Activated naive CD4-positive, alpha-beta T cell treated with anti-CD3 and anti-CD28 coated beads, Interleukin-2, amount 50 U/mL, for 24 hours (primary cell): ENCODE measurements around the gene RSBN1.
"Not testable (repeated sequence)": the region's sequence is repeated elsewhere in the genome, so short reads cannot be mapped to it uniquely, and the experiment has no call there.

ENCODE experiments used
- H3K27ac Mint-ChIP-seq: one replicate; pipeline ENCODE4 v1.8.0; 2021; ENCODE audit warnings: mild to moderate bottlenecking, mixed read lengths
- H3K27me3 Mint-ChIP-seq: one replicate; pipeline ENCODE4 v1.8.0; 2021; ENCODE audit warnings: mixed read lengths
- H3K36me3 Mint-ChIP-seq: one replicate; pipeline ENCODE4 v1.8.0; 2021; ENCODE audit warnings: mixed read lengths
- H3K4me1 Mint-ChIP-seq: one replicate; pipeline ENCODE4 v1.8.0; 2021; ENCODE audit warnings: mixed read lengths
- H3K4me3 Mint-ChIP-seq: one replicate; pipeline ENCODE4 v1.8.0; 2021; ENCODE audit warnings: mild to moderate bottlenecking, mixed read lengths
- H3K9me3 Mint-ChIP-seq: one replicate; pipeline ENCODE4 v1.8.0; 2021; ENCODE audit warnings: mixed read lengths

Gene RSBN1

DNA sequence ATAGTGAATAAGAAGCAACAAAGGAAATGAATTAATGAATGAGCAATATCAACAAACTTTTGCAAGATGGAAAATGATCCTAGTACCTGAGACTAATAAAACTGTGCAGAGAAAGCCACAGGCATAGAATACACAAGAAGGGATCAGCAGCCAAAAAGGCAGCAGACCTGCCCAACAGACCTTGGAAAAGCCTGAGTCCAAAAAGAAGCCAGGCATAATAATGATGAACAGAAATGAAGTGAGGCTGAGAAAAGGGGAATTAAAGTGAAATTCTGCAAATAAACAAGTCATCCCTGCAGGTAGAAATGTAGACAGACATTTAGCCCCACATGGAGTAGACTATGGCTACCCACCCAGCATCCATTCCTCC is 42.7 kb downstream of the RSBN1 start:
- H3K4me1 Mint-ChIP-seq = peaks cover 43% of the 10 kb centered on the region
- H3K4me3 Mint-ChIP-seq = no peak overlapping the region
- no peak overlapping the region for H3K27ac Mint-ChIP-seq
- H3K9me3 Mint-ChIP-seq = no peaks in the 10 kb centered on the region
- no peaks in the 10 kb centered on the region for H3K27me3 Mint-ChIP-seq
- peaks cover 20% of the 10 kb centered on the region for H3K36me3 Mint-ChIP-seq

GRCh38 chr1:113768916-113769600 is 43.2 kb downstream of the RSBN1 start:
- H3K27me3 Mint-ChIP-seq = no peaks in the 10 kb centered on the region
- peaks cover 20% of the 10 kb centered on the region for H3K36me3 Mint-ChIP-seq
- no peak overlapping the region for H3K4me3 Mint-ChIP-seq
- H3K9me3 Mint-ChIP-seq = no peaks in the 10 kb centered on the region
- H3K27ac Mint-ChIP-seq = peak overlapping the region; percentile 68
- peaks cover 43% of the 10 kb centered on the region for H3K4me1 Mint-ChIP-seq

DNA sequence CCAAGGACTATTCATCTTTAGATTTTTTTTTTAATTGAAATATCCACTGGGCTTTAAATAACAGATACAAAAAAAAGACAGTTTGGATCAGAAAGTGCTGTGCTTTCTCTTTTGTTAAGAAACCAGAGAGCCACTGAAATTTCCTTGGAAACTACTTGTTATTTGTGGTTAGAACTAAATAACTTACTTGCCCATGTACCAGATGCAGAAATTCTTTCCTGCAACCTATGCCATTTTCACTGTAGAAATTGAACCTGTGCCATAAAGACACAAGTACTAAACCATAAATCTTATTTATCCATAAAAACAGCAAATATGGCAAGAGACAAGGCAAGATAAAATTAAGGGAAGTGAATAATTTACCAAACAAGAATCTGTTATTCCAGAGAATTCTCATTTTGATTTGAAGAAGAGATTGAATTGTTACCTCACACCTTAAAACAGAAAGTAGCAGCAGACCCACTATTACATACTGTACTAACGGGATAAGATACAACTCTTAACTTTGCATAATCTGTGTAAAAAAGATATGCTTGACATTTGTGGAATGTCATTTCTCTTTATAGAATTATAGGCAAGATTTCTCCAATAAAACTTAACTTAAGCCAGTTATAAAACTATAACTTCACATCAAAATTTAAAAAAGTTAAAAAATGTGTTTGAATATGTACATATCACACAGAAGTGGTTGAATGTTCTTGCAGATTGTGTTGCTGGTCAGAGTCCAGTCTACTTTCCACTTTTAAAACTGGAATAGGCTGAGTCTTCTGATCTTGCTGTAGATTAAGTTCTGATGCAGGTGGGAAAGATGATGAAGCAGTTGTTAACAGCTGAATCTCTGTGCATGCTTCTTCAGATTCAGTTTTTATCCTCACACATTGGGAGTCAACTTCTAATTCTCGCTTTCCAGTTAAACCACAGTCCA is 46.7 kb downstream of the RSBN1 start:
- Mint-ChIP-seq H3K27ac (peak overlapping the region; percentile 62), H3K9me3 (no peaks in the 10 kb centered on the region), H3K4me1 (peaks cover 23% of the 10 kb centered on the region), H3K36me3 (peaks cover 14% of the 10 kb centered on the region), H3K4me3 (no peak overlapping the region), H3K27me3 (no peaks in the 10 kb centered on the region)

- Mint-ChIP-seq H3K27me3 (no peaks in the 10 kb centered on the region), H3K9me3 (no peaks in the 10 kb centered on the region), H3K4me3 (no peak overlapping the region), H3K4me1 (peaks cover 13% of the 10 kb centered on the region), H3K27ac (no peak overlapping the region), H3K36me3 (peaks cover 14% of the 10 kb centered on the region)
These were observed 48.6 kb downstream of the RSBN1 start for GRCh38 chr1:113763661-113764060.

- H3K4me1 Mint-ChIP-seq = peaks cover 7% of the 10 kb centered on the region
- peak overlapping the region; percentile 74 for H3K27ac Mint-ChIP-seq
- H3K27me3 Mint-ChIP-seq = no peaks in the 10 kb centered on the region
- peaks cover 4% of the 10 kb centered on the region for H3K36me3 Mint-ChIP-seq
- no peak overlapping the region for H3K4me3 Mint-ChIP-seq
- no peaks in the 10 kb centered on the region for H3K9me3 Mint-ChIP-seq
These were observed 50.3 kb downstream of the RSBN1 start for GRCh38 chr1:113761937-113762336.

- no peaks in the 10 kb centered on the region for H3K9me3 Mint-ChIP-seq
- H3K4me1 Mint-ChIP-seq = peaks cover 7% of the 10 kb centered on the region
- H3K36me3 Mint-ChIP-seq = peaks cover 3% of the 10 kb centered on the region
- H3K27me3 Mint-ChIP-seq = no peaks in the 10 kb centered on the region
- H3K4me3 Mint-ChIP-seq = peak overlapping the region; percentile 95
- peak overlapping the region; percentile 86 for H3K27ac Mint-ChIP-seq
These were observed 51.9 kb downstream of the RSBN1 start for GRCh38 chr1:113760102-113761080.

DNA sequence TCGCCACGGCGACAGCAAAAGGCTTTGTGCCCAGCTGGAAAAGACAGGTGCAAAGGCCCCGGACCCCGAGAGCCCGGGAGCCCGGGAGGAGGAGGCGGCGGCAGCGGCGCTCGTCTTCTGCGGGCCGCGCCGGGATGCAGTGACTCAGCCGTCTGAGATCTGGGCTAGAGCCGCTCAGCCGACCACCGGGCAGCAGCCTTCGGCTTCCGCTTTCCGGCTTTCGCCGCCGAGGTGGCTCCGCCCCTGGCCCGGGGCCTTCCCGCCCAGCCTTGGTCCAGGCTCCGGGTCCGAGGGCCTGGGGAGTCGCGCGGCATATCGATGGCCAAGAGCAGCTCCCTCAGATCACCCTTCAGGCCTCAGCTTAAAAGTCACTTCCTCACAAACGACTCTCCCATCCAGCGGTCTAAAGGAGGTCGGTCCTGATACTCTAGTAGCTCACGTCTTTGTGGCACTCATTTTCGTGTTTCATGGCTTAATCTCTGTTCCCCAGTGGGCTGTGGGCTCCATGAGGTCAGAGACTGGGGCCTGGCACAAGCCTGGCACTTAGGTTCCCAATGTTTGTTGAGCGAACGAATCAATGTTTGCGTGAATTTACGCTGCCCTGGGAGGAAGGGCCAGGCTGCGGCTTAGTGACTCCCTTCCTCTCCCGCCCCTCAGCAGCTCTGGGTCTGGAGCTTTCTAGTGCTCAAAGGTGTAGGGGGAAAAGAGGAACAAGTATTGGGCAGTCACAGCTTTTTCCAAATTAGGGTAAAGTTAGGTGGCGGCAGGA is 52.8 kb downstream of the RSBN1 start, which contains the start of gene PHTF1:
PHTF1 (minus strand) TSS at position 154 of the 769 bp plus-strand sequence. CDS start 783 bp downstream, outside the sequence.
- Mint-ChIP-seq H3K27me3 (no peaks in the 10 kb centered on the region), H3K36me3 (no peaks in the 10 kb centered on the region), H3K4me1 (peaks cover 7% of the 10 kb centered on the region), H3K9me3 (no peaks in the 10 kb centered on the region), H3K27ac (peak within 1 kb of the TSS; percentile 94), H3K4me3 (peak within 1 kb of the TSS; percentile 95)

GRCh38 chr1:113758631-113759332 is 53.5 kb downstream of the RSBN1 start:
- H3K4me3 Mint-ChIP-seq = peak overlapping the region; percentile 95
- H3K27me3 Mint-ChIP-seq = no peaks in the 10 kb centered on the region
- H3K4me1 Mint-ChIP-seq = peaks cover 7% of the 10 kb centered on the region

DNA sequence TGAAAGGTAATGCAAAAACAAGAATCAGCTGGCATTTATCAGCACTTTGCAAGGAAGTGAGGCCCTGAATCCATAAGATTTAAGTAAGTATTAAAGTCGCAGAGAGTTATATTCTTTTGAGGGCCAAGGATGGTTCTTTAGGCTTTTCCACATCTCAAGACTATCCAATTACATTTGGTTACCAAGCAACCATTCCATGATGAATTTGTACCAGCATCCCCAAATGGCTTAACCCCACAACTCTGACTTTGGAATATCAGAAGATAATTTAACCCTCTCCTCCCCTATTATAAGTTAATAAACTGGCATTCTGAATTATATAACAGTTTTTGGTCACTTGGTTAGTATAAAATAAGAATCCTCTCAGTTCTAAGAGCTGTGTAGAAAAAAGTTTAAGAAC is 55.8 kb downstream of the RSBN1 start:
- Mint-ChIP-seq H3K9me3 (no peaks in the 10 kb centered on the region), H3K27me3 (no peaks in the 10 kb centered on the region), H3K36me3 (no peaks in the 10 kb centered on the region), H3K4me3 (no peak overlapping the region), H3K27ac (no peak overlapping the region), H3K4me1 (peaks cover 7% of the 10 kb centered on the region)

More at GRCh38 chr1:113758631-113759332, 53.5 kb downstream of the RSBN1 start:
- no peaks in the 10 kb centered on the region for H3K9me3 Mint-ChIP-seq
- H3K27ac Mint-ChIP-seq = peak overlapping the region; percentile 94
- no peaks in the 10 kb centered on the region for H3K36me3 Mint-ChIP-seq

- not testable (repeated sequence) for H3K4me1 Mint-ChIP-seq, H3K4me3 Mint-ChIP-seq, H3K27me3 Mint-ChIP-seq, H3K27ac Mint-ChIP-seq, H3K9me3 Mint-ChIP-seq, H3K36me3 Mint-ChIP-seq
These were observed 58.9 kb downstream of the RSBN1 start for GRCh38 chr1:113753333-113753732.

- no peaks in the 10 kb centered on the region for H3K4me1 Mint-ChIP-seq
These were observed 60.8 kb downstream of the RSBN1 start for GRCh38 chr1:113751516-113751915.

GRCh38 chr1:113751114-113751513 is 61.2 kb downstream of the RSBN1 start:
- Mint-ChIP-seq H3K4me1 (no peaks in the 10 kb centered on the region), H3K27me3 (no peaks in the 10 kb centered on the region), H3K4me3 (no peak overlapping the region), H3K27ac (no peak overlapping the region), H3K36me3 (peaks cover 3% of the 10 kb centered on the region), H3K9me3 (no peaks in the 10 kb centered on the region)

More at GRCh38 chr1:113751516-113751915, 60.8 kb downstream of the RSBN1 start:
- H3K36me3 Mint-ChIP-seq = peaks cover 3% of the 10 kb centered on the region
- no peaks in the 10 kb centered on the region for H3K27me3 Mint-ChIP-seq
- no peaks in the 10 kb centered on the region for H3K9me3 Mint-ChIP-seq
- no peak overlapping the region for H3K27ac Mint-ChIP-seq
- H3K4me3 Mint-ChIP-seq = no peak overlapping the region

DNA sequence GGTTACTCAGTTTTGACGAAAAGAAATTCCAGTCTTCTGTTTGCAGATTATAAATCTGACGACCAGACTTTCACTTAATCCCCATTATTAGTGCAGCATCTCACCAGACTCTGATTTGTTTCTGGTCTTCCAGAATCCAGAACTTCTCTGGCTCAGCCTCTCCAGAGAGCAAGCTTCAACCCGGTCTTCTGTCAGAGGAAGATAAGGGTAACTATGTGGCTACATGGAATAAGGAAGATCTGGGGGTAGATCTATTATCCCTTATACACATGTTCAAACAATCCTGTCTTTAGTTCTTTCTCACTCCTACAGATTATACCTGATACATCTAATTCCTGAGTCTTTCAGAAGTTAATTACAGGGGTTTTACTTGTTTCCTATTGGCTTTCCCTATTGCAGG is 62.9 kb downstream of the RSBN1 start:
- no peak overlapping the region for H3K27ac Mint-ChIP-seq
- no peaks in the 10 kb centered on the region for H3K4me1 Mint-ChIP-seq
- H3K36me3 Mint-ChIP-seq = peaks cover 3% of the 10 kb centered on the region
- no peaks in the 10 kb centered on the region for H3K27me3 Mint-ChIP-seq
- no peaks in the 10 kb centered on the region for H3K9me3 Mint-ChIP-seq
- no peak overlapping the region for H3K4me3 Mint-ChIP-seq

DNA sequence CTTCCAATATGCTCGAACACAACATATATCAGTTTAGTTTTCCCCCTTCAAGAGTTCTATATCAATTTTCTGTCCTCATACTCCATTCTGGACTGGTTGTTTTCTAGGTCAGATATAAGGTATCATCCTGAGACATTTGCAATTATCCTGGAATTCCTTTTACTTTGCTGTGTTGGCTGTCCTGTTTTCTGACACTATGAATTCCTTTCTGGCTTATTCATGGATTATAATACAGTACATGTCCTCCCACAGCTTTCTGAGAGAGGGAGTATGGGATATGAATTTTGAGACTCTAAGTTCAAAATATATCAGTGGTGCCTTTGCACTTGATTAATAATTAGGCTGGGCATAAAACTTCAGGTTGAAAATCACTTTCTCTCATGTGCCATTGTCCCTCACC is 64.9 kb downstream of the RSBN1 start:
- Mint-ChIP-seq H3K27ac (no peak overlapping the region), H3K4me3 (no peak overlapping the region), H3K27me3 (no peaks in the 10 kb centered on the region), H3K9me3 (no peaks in the 10 kb centered on the region), H3K4me1 (no peaks in the 10 kb centered on the region), H3K36me3 (peaks cover 3% of the 10 kb centered on the region)
